CD4-positive, alpha-beta T cell treated with Interleukin-4 for 1 hour (primary cell): Measurements from ENCODE around the gene UPF2.

Experiments
- DNase-seq, 2 donors: peaks; one replicate each; pipeline ENCODE4 v3.0.0-alpha.2; 2020 to 2022

UPF2 gene

GRCh38 chr10:11959966-11960365, 82.6 kb downstream of the UPF2 start:
- DNase-seq, result no peak

GRCh38 chr10:11958956-11959355, 83.7 kb downstream of the UPF2 start:
- no peak for DNase-seq

DNA sequence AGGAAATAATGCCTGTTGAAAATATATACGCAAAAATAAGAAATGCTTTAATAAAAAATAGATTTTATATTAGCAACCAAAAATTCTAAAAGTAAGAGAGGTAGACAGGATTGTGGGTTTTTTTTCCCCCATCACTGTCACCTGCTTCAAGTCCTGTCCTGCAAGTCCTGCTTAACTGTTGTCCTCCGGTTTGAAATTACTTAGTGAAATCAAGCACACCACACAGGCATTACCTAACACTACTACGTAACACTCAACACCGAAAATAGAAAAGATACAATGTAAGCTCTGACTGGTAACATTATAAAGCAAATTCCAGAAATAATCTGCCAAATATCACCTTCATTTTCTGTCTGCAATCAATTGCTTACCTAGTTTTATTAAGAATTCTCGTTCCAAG, 90.9 kb downstream of the UPF2 start:
- no peak for DNase-seq

DNA sequence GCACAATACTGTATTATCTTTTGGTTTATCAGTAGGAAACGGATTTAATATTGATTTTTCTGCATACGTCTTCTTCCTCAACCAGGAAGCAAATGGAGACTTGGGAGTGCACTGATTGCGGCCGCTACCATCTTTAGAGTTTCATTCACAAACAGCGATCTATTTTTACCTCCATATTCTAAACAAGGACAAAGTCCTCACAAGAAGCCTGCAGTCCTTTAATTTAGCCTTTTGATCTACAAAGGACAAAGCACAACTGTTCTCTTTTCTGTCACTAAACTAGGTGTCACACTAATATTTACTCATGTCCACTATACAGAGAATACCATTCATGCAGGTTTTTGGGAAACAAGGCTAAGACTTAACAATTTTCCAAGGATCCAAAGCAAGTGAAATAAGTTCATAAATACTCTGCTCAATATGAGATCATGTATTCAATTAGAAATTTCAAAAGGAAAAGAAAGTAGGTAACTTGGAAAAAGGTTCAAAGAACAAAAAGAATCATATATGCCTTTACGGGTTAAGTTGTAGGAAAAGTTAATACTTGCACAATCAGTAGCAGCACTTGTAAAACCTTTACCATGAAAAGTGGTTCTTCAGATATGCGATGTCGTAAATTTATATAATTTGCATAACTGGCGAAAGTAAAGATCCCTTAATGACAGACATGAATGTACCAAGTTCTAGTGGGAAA, 92.1 kb downstream of the UPF2 start:
- no peak for DNase-seq

DNA sequence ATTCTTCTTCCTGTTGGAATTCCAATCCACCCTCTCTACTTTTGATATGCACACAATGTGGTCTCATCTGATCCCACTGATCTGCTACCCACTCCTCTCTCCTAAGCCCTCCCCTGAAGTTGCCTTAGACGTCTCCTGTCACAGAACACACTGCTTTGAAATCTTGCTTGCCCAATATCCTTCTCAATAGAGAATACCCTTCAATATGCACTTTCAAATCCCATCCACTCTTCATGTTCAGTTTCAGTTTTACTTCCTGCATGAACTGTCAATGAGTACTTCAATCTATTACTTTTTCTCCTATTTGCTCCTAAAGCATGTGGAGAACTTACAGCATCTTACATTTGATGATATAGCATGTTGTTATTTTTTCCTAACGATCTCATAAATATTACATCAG, 93.5 kb downstream of the UPF2 start:
- no peak for DNase-seq

- no peak for DNase-seq
Observed at GRCh38 chr10:11946652-11947051, 96.0 kb downstream of the UPF2 start.

GRCh38 chr10:11936389-11937152, 106.0 kb downstream of the UPF2 start:
- no peak for DNase-seq

GRCh38 chr10:11934262-11934661, 108.3 kb downstream of the UPF2 start:
- DNase-seq, result no peak

GRCh38 chr10:11933577-11934223, 108.9 kb downstream of the UPF2 start:
- no peak for DNase-seq

- DNase-seq, result no peak
Observed at GRCh38 chr10:11931038-11931437, 111.6 kb downstream of the UPF2 start.

GRCh38 chr10:11930312-11930978, 112.2 kb downstream of the UPF2 start:
- no peak for DNase-seq

- DNase-seq, result no peak
Observed at GRCh38 chr10:11927746-11928145, 114.9 kb downstream of the UPF2 start.

- no peak for DNase-seq
Observed at GRCh38 chr10:11921800-11922392, 120.7 kb downstream of the UPF2 start.

DNA sequence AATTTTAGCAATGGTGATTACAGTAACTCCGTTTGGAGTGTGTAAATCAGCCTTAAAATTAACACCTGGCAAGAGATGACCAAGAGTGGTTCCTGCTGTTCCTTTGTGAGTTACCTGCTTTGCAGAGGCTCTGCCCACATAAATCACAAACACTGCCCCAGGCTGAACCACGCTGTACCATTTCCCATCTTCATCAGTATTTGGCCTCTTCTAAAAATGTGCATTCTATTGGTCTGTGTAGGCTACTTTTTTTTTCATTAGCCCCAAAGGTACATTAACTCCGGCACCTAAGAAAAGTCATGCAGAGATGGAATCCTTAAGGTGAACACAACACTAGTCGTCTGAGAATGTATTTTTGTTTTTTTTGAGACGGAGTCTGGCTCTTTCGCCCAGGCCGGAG, 123.3 kb downstream of the UPF2 start:
- DNase-seq, result no peak

GRCh38 chr10:11918384-11918783, 124.2 kb downstream of the UPF2 start:
- no peak for DNase-seq

DNA sequence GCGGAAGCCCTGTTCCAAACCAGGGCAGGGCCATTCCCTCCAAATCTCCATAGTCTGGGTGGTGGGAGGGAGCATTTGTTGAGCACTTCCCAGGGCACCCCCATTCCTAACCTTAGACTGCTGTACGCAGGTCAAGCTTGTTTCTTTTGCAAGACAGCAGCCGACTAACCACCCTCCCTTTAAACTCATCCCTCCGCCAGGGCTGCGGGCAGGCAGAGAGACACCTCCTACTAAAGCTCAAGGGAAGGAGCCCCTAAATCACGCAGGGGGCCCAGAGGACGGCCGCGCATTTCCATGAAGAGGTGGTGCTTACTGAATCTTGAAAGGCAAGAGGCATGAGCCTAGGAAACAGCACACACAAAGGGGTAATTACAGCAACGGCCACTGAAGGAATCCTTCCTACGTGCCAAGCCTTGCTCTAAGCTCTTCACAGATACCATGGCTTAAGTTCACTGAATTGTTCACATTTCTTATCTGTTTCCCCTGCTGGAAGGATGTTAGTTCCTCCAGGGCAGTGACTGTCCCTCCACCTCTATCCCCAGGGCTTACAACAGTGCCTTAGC, 129.4 kb downstream of the UPF2 start:
- DNase-seq, result no peak

DNA sequence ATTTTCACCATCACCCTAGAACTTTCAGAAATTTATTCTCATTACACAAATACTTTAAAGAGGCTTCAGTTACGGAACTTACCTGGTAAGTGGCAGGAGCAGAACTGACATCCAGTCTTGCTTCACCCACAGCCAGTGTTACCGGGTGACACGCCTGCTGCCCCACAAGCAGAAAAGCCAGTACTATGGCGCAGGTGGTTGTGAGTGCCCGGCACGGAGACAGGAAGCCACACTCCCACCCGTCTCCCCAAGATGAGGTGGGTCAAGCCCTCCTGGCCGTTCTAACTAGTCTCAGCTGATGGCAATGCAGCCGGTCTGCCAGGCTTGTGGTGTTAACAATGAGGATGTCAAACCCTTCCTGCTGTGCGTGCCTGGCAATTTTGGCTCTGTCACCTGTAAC, 132.5 kb downstream of the UPF2 start:
- no peak for DNase-seq

DNA sequence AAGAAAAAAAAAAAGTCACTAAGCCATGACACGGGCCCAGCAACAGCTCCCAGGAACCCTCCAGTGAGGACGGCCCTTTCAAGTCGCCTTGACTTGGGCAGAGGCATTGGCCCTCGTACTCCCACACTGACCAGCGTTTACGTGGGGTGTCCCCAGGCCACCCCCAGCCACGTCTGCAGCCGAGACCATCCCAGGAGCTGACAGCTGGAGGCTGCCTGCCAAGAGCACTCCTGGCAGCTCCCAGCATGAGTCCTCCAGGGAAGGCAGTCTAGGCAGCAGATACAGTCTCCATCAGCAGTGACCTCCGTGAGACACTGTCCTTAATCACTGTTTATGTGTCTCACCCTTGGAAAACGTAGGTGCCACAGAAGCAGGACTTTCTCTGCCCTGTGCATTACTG, 133.0 kb downstream of the UPF2 start:
- no peak for DNase-seq

DNA sequence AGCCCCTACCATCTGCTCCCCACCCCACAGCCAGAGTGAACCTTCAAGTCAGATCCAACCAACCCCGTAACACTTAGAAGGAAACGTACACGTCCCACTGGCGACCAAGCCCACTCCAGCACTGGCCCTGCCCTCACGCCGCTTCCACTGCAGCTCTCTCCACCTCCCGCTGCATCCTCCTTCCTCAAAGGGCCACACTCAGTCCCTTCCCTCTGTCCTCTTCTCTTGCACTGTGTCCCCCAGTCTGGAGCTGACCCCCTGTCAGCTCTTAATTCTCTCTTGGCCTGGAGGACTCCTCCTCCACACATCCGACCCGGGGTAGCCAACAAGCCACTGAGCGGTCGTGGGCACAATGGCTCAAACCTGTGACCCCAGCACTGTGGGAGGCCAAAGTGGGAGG, 133.6 kb downstream of the UPF2 start:
- no peak for DNase-seq

DNA sequence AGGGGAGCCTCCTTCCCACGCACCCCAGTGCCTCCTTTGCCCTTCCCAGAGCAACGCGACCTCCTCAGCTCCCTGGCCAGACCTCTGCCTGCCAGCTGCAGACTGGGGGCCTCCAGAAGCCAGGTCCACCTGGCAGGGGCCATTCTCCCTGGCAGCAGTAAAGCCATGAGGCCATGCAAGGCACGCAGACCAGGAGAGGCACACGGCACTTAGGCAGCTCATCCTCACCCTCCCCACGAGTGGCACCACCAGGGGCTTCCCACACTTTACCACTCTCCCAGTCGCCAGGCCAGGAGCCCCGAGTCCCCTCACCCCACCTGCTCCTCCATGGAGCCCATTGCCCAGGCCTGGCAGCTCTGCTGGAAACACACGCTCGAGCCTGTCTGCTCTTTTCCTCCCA, 134.1 kb downstream of the UPF2 start:
- DNase-seq, result no peak

- no peak for DNase-seq
Observed at GRCh38 chr10:11907914-11908313, 134.7 kb downstream of the UPF2 start.

- DNase-seq, result no peak
Observed at GRCh38 chr10:11906714-11907113, 135.9 kb downstream of the UPF2 start.

GRCh38 chr10:11902646-11903045, 140.0 kb downstream of the UPF2 start:
- DNase-seq, result no peak
